GM21447 (cell line): ENCODE results near the gene CYP26B1.

ENCODE experiments used
- ATAC-seq: cut with Tn5 transposase; IDR thresholded peaks from one replicate; pipeline ENCODE4 v1.9.1; 2021; ENCODE audit not compliant: unreplicated experiment

Gene CYP26B1

GRCh38 chr2:72084584-72084976 is 63.1 kb downstream of the CYP26B1 start:
- ATAC-seq = no peak

- no peak for ATAC-seq
Measured at GRCh38 chr2:72083751-72084583, 63.7 kb downstream of the CYP26B1 start.

GRCh38 chr2:72082887-72083286 is 64.8 kb downstream of the CYP26B1 start:
- ATAC-seq = no peak

GRCh38 chr2:72082021-72082601 is 65.6 kb downstream of the CYP26B1 start:
- no peak for ATAC-seq

- no peak for ATAC-seq
Measured at GRCh38 chr2:72081451-72081850, 66.2 kb downstream of the CYP26B1 start.

GRCh38 chr2:72080286-72081145 is 67.1 kb downstream of the CYP26B1 start:
- no peak for ATAC-seq
